Mesangial cell (primary cell): Measurements from ENCODE around the gene ACBD5. TPM values are rescaled to one million over a fixed set of nuclear protein-coding genes. Genes with fewer than 3 reads are reported as not detected.

Source experiments
- total RNA-seq: library from RNA; depleted of rRNA; stranded (reverse); fragments of >200 nt; gene quantifications from 2 replicates; pipeline ENCODE4 v1.2.3, GENCODE V29; 2015

ACBD5 gene
- total RNA-seq: 10.8 and 14.6 TPM in 2 replicates

GRCh38 chr10:27240212-27241009, at the start of gene ACBD5:
ACBD5 (minus strand) TSS chr10:27240797; CDS start chr10:27240688, 109 bp downstream.

GRCh38 chr10:27155066-27155754, 85.4 kb downstream of the ACBD5 start, which contains the start of gene MASTL:
MASTL (plus strand) TSS chr10:27155352; CDS start chr10:27155427, 75 bp downstream.

Other genes with a start within 250 kb of the ACBD5 start
- gene ANKRD26, start 140.3 kb downstream of the ACBD5 start, total RNA-seq: 2.0 and 2.4 TPM in 2 replicates
- gene YME1L1, start 86.4 kb downstream of the ACBD5 start, total RNA-seq: 49.3 and 64.0 TPM in 2 replicates
- gene MASTL, start 85.4 kb downstream of the ACBD5 start, total RNA-seq: 4.9 and 23.8 TPM in 2 replicates